Activated naive CD8-positive, alpha-beta T cell treated with anti-CD3 and anti-CD28 coated beads, Interleukin-2, amount 50 U/mL, for 16 hours (primary cell): ENCODE results near the gene DEDD2.

Source experiments
- DNase-seq: peaks from one replicate; pipeline ENCODE4 v3.0.0-alpha.2; 2020; ENCODE audit warnings: low read depth, low spot score

DEDD2 gene

GRCh38 chr19:42173695-42174094 lies 43.8 kb downstream of the DEDD2 start:
- DNase-seq: no peak

- DNase-seq: no peak
Measured at GRCh38 chr19:42172261-42172660, 45.2 kb downstream of the DEDD2 start.

- no peak for DNase-seq
Measured at GRCh38 chr19:42170715-42171114, 46.8 kb downstream of the DEDD2 start.

GRCh38 chr19:42169486-42170413 lies 47.7 kb downstream of the DEDD2 start:
- no peak for DNase-seq

- no peak for DNase-seq
Measured at GRCh38 chr19:42168206-42168605, 49.3 kb downstream of the DEDD2 start.

- DNase-seq: no peak
Measured at GRCh38 chr19:42166316-42166715, 51.2 kb downstream of the DEDD2 start.

- DNase-seq: no peak
Measured at GRCh38 chr19:42165146-42165545, 52.3 kb downstream of the DEDD2 start.

GRCh38 chr19:42161616-42162263 lies 55.7 kb downstream of the DEDD2 start:
- no peak for DNase-seq

- DNase-seq: no peak
Measured at GRCh38 chr19:42159942-42160341, 57.5 kb downstream of the DEDD2 start.

- DNase-seq: no peak
Measured at GRCh38 chr19:42158926-42159325, 58.6 kb downstream of the DEDD2 start.

GRCh38 chr19:42156571-42156970 lies 60.9 kb downstream of the DEDD2 start:
- no peak for DNase-seq

- no peak for DNase-seq
Measured at GRCh38 chr19:42155796-42156195, 61.7 kb downstream of the DEDD2 start.

- no peak for DNase-seq
Measured at GRCh38 chr19:42154471-42155323, 62.8 kb downstream of the DEDD2 start.

- no peak for DNase-seq
Measured at GRCh38 chr19:42153672-42154433, 63.6 kb downstream of the DEDD2 start.

- DNase-seq: no peak
Measured at GRCh38 chr19:42152910-42153671, 64.4 kb downstream of the DEDD2 start.

- DNase-seq: no peak
Measured at GRCh38 chr19:42151782-42152684, 65.4 kb downstream of the DEDD2 start.

GRCh38 chr19:42150911-42151361 lies 66.5 kb downstream of the DEDD2 start:
- DNase-seq: no peak

- DNase-seq: no peak
Measured at GRCh38 chr19:42150364-42150763, 67.1 kb downstream of the DEDD2 start.

GRCh38 chr19:42149447-42150202 lies 67.9 kb downstream of the DEDD2 start:
- DNase-seq: no peak
